Muscle of leg (tissue), 11 donors: ENCODE measurements around the gene CCDC107. TPM values are rescaled to one million over a fixed set of nuclear protein-coding genes. Genes with fewer than 3 reads are reported as not detected.
"Not testable (repeated sequence)": the region's sequence is repeated elsewhere in the genome, so short reads cannot be mapped to it uniquely, and the experiment has no call there.

Source experiments
- DNase-seq: peaks from one replicate; pipeline ENCODE4 v3.0.0; 2013
- H3K27ac ChIP-seq: one replicate; pipeline ENCODE4 v1.5.1; 2013; ENCODE audit warnings: mild to moderate bottlenecking, low read length, control low read depth
- H3K27me3 ChIP-seq: one replicate; pipeline ENCODE4 v1.6.1; 2013; ENCODE audit warnings: low read length; ENCODE audit not compliant: control insufficient read depth, insufficient read depth
- H3K36me3 ChIP-seq: one replicate; pipeline ENCODE4 v1.6.1; 2013; ENCODE audit warnings: low read length; ENCODE audit not compliant: control insufficient read depth, insufficient read depth
- H3K4me1 ChIP-seq: one replicate; pipeline ENCODE4 v1.6.1; 2013; ENCODE audit warnings: low read length; ENCODE audit not compliant: control insufficient read depth, insufficient read depth
- H3K4me3 ChIP-seq: one replicate; pipeline ENCODE4 v1.5.1; 2013; ENCODE audit warnings: low read length, control low read depth
- H3K9me3 ChIP-seq: replicated peaks from 2 replicates; pipeline ENCODE4 v1.6.1; 2013; ENCODE audit warnings: low read depth, low read length; ENCODE audit not compliant: control insufficient read depth
- WGBS: methylation state at CpG from one replicate; pipeline ENCODE4 v1.1.5; 2013; ENCODE audit warnings: missing lambda C conversion rate; ENCODE audit not compliant: insufficient coverage; 5-methylcytosine and 5-hydroxymethylcytosine counted together
- polyA plus RNA-seq, 8 donors: library from polyadenylated mRNA; unstranded; fragments of 120-200 nt; gene quantifications; one replicate each; pipeline versions ENCODE4 v1.2.1 to v1.2.3, GENCODE V29; 2013; ENCODE audit warnings: inconsistent platforms in 1 of 8, low replicate concordance in 1 of 8; ENCODE audit not compliant: insufficient read length in 8 of 8, insufficient read depth in 1 of 8
- total RNA-seq: library from RNA; stranded (reverse); fragments of 120-200 nt; gene quantifications from one replicate; pipeline ENCODE4 v1.2.4, GENCODE V29; 2013

The CCDC107 gene
- total and polyA plus RNA-seq, 9 donors: 14.4 to 23.6 (median 17.3) TPM

GRCh38 chr9:35636135-35636876 lies 21.8 kb upstream of the CCDC107 start:
- H3K4me3 ChIP-seq: no peak overlapping the region
- H3K27ac ChIP-seq: peak overlapping the region; percentile 29
- H3K36me3 ChIP-seq: no peaks in the 10 kb centered on the region
- H3K4me1 ChIP-seq: no peaks in the 10 kb centered on the region
- WGBS: 84% methylated on average over 6 of the region's 9 CpGs
- no peaks in the 10 kb centered on the region for H3K9me3 ChIP-seq
- H3K27me3 ChIP-seq: no peaks in the 10 kb centered on the region
- peak; percentile 62 for DNase-seq

GRCh38 chr9:35636877-35637246 lies 21.2 kb upstream of the CCDC107 start:
- 95% methylated on average over 5 of the region's 6 CpGs for whole genome bisulfite sequencing
- not testable (repeated sequence) for DNase-seq, H3K36me3 ChIP-seq, H3K27me3 ChIP-seq, H3K9me3 ChIP-seq, H3K27ac ChIP-seq, H3K4me3 ChIP-seq, H3K4me1 ChIP-seq

- not testable (repeated sequence) for DNase-seq, H3K4me3 ChIP-seq, H3K27me3 ChIP-seq, H3K27ac ChIP-seq, H3K4me1 ChIP-seq, H3K36me3 ChIP-seq, H3K9me3 ChIP-seq
- WGBS: 90% methylated on average over 9 of the region's 9 CpGs
Measured at GRCh38 chr9:35637427-35637955, 20.6 kb upstream of the CCDC107 start.

- not testable (repeated sequence) for H3K36me3 ChIP-seq, H3K27ac ChIP-seq, DNase-seq, H3K9me3 ChIP-seq, H3K4me3 ChIP-seq, H3K4me1 ChIP-seq, H3K27me3 ChIP-seq
- WGBS: 17% methylated on average over 1 of the region's 8 CpGs
Measured at GRCh38 chr9:35638751-35639150, 19.3 kb upstream of the CCDC107 start.

- not testable (repeated sequence) for H3K4me1 ChIP-seq, H3K27ac ChIP-seq, H3K9me3 ChIP-seq, H3K36me3 ChIP-seq, DNase-seq, H3K27me3 ChIP-seq, H3K4me3 ChIP-seq
- no CpG with 5 or more reads among the region's 1 CpG for WGBS
Measured at GRCh38 chr9:35639225-35639624, 18.9 kb upstream of the CCDC107 start.

GRCh38 chr9:35639631-35640030 lies 18.5 kb upstream of the CCDC107 start:
- DNase-seq: no peak
- H3K27me3 ChIP-seq: no peaks in the 10 kb centered on the region
- WGBS: no CpG with 5 or more reads among the region's 1 CpG
- no peaks in the 10 kb centered on the region for H3K9me3 ChIP-seq
- no peak overlapping the region for H3K27ac ChIP-seq
- no peaks in the 10 kb centered on the region for H3K36me3 ChIP-seq
- no peak overlapping the region for H3K4me3 ChIP-seq
- H3K4me1 ChIP-seq: no peaks in the 10 kb centered on the region

GRCh38 chr9:35640431-35640830 lies 17.7 kb upstream of the CCDC107 start:
- H3K4me1 ChIP-seq, H3K4me3 ChIP-seq, DNase-seq, H3K27ac ChIP-seq, H3K9me3 ChIP-seq, H3K27me3 ChIP-seq, H3K36me3 ChIP-seq: not testable (repeated sequence)
- WGBS: 94% methylated on average over 15 of the region's 15 CpGs

- H3K4me1 ChIP-seq, H3K4me3 ChIP-seq, H3K36me3 ChIP-seq, DNase-seq, H3K9me3 ChIP-seq, H3K27ac ChIP-seq, H3K27me3 ChIP-seq: not testable (repeated sequence)
- no CpG with 5 or more reads among the region's 3 CpGs for WGBS
Measured at GRCh38 chr9:35641478-35641877, 16.6 kb upstream of the CCDC107 start.

- no peaks in the 10 kb centered on the region for H3K9me3 ChIP-seq
- H3K27ac ChIP-seq: no peak overlapping the region
- no peak overlapping the region for H3K4me3 ChIP-seq
- H3K36me3 ChIP-seq: no peaks in the 10 kb centered on the region
- 88% methylated on average over 12 of the region's 12 CpGs for WGBS
- no peaks in the 10 kb centered on the region for H3K27me3 ChIP-seq
- DNase-seq: no peak
- peaks cover 12% of the 10 kb centered on the region for H3K4me1 ChIP-seq
Measured at GRCh38 chr9:35643046-35643445, 15.0 kb upstream of the CCDC107 start.

GRCh38 chr9:35645736-35646135 lies 12.4 kb upstream of the CCDC107 start:
- H3K4me1 ChIP-seq: peaks cover 30% of the 10 kb centered on the region
- H3K4me3 ChIP-seq: peak overlapping the region; percentile 55
- 11% methylated on average over 6 of the region's 10 CpGs for WGBS
- not testable (repeated sequence) for H3K9me3 ChIP-seq, DNase-seq, H3K27me3 ChIP-seq, H3K36me3 ChIP-seq
- peak overlapping the region; percentile 94 for H3K27ac ChIP-seq

GRCh38 chr9:35646153-35646532 lies 11.9 kb upstream of the CCDC107 start:
- 0% methylated on average over 9 of the region's 11 CpGs for WGBS
- no peaks in the 10 kb centered on the region for H3K27me3 ChIP-seq
- H3K36me3 ChIP-seq: no peaks in the 10 kb centered on the region
- H3K4me3 ChIP-seq: peak overlapping the region; percentile 55
- peak overlapping the region; percentile 94 for H3K27ac ChIP-seq
- peaks cover 33% of the 10 kb centered on the region for H3K4me1 ChIP-seq
- no peaks in the 10 kb centered on the region for H3K9me3 ChIP-seq
- peak; percentile 82 for DNase-seq
